Neuron (in vitro differentiated cells): ENCODE measurements around the gene PSMB10.

Experiments
- H2AFZ ChIP-seq: one replicate; pipeline ENCODE4 v1.6.1; 2013; ENCODE audit warnings: low read depth, mild to moderate bottlenecking, inconsistent platforms, low read length, moderate library complexity
- H3K27me3 ChIP-seq: one replicate; pipeline ENCODE4 v1.6.1; 2013; ENCODE audit warnings: low read length; ENCODE audit not compliant: insufficient read depth
- H3K36me3 ChIP-seq: one replicate; pipeline ENCODE4 v1.6.1; 2013; ENCODE audit warnings: low read length; ENCODE audit not compliant: insufficient read depth
- H3K4me1 ChIP-seq: one replicate; pipeline ENCODE4 v1.6.1; 2013; ENCODE audit warnings: low read length; ENCODE audit not compliant: insufficient read depth
- H3K4me3 ChIP-seq: 2 replicates; pipeline ENCODE4 v1.5.1; 2013; ENCODE audit warnings: mild to moderate bottlenecking, low read length, moderate library complexity
- H3K9me3 ChIP-seq: one replicate; pipeline ENCODE4 v1.6.1; 2013; ENCODE audit warnings: low read length

Gene PSMB10

GRCh38 chr16:67954421-67955196 is 18.0 kb upstream of the PSMB10 start:
- H2AFZ ChIP-seq, result no peak overlapping the region
- no peaks in the 10 kb centered on the region for H3K9me3 ChIP-seq
- no peaks in the 10 kb centered on the region for H3K27me3 ChIP-seq
- no peak overlapping the region for H3K4me3 ChIP-seq
- H3K4me1 ChIP-seq, result no peaks in the 10 kb centered on the region
- H3K36me3 ChIP-seq, result peaks cover 5% of the 10 kb centered on the region

- Histone ChIP-seq H3K4me3 (no peak overlapping the region), H3K27me3 (no peaks in the 10 kb centered on the region), H3K36me3 (peaks cover 5% of the 10 kb centered on the region), H3K9me3 (no peaks in the 10 kb centered on the region), H2AFZ (no peak overlapping the region), H3K4me1 (no peaks in the 10 kb centered on the region)
These were observed 17.2 kb upstream of the PSMB10 start for GRCh38 chr16:67953641-67954375.

- no peaks in the 10 kb centered on the region for H3K4me1 ChIP-seq
- no peaks in the 10 kb centered on the region for H3K9me3 ChIP-seq
- no peak overlapping the region for H2AFZ ChIP-seq
- H3K27me3 ChIP-seq, result no peaks in the 10 kb centered on the region
- peaks cover 16% of the 10 kb centered on the region for H3K36me3 ChIP-seq
- no peak overlapping the region for H3K4me3 ChIP-seq
These were observed 14.8 kb upstream of the PSMB10 start for GRCh38 chr16:67951485-67951884.

- H3K27me3 ChIP-seq, result no peaks in the 10 kb centered on the region
- H3K4me1 ChIP-seq, result no peaks in the 10 kb centered on the region
- no peaks in the 10 kb centered on the region for H3K9me3 ChIP-seq
- no peak overlapping the region for H2AFZ ChIP-seq
- H3K4me3 ChIP-seq, result no peak overlapping the region
- peaks cover 25% of the 10 kb centered on the region for H3K36me3 ChIP-seq
These were observed 13.7 kb upstream of the PSMB10 start for GRCh38 chr16:67950335-67950843.

GRCh38 chr16:67949645-67950044 is 13.0 kb upstream of the PSMB10 start:
- peaks cover 29% of the 10 kb centered on the region for H3K36me3 ChIP-seq
- no peaks in the 10 kb centered on the region for H3K27me3 ChIP-seq
- H3K9me3 ChIP-seq, result no peaks in the 10 kb centered on the region
- H3K4me1 ChIP-seq, result peaks cover 1% of the 10 kb centered on the region
- H3K4me3 ChIP-seq, result no peak overlapping the region
- no peak overlapping the region for H2AFZ ChIP-seq

GRCh38 chr16:67948015-67948414 is 11.4 kb upstream of the PSMB10 start:
- Histone ChIP-seq H3K36me3 (peaks cover 30% of the 10 kb centered on the region), H3K4me3 (no peak overlapping the region), H3K4me1 (peaks cover 14% of the 10 kb centered on the region), H3K9me3 (no peaks in the 10 kb centered on the region), H2AFZ (no peak overlapping the region), H3K27me3 (no peaks in the 10 kb centered on the region)

- Histone ChIP-seq H3K9me3 (no peaks in the 10 kb centered on the region), H3K4me1 (peaks cover 14% of the 10 kb centered on the region), H3K4me3 (no peak overlapping the region), H3K27me3 (no peaks in the 10 kb centered on the region), H3K36me3 (peaks cover 30% of the 10 kb centered on the region), H2AFZ (no peak overlapping the region)
These were observed 10.4 kb upstream of the PSMB10 start for GRCh38 chr16:67946966-67947558.

GRCh38 chr16:67946128-67946569 is 9.5 kb upstream of the PSMB10 start:
- Histone ChIP-seq H3K36me3 (peaks cover 28% of the 10 kb centered on the region), H2AFZ (no peak overlapping the region), H3K4me3 (no peak overlapping the region), H3K4me1 (peaks cover 14% of the 10 kb centered on the region), H3K9me3 (no peaks in the 10 kb centered on the region), H3K27me3 (no peaks in the 10 kb centered on the region)

- Histone ChIP-seq H2AFZ (no peak overlapping the region), H3K9me3 (no peaks in the 10 kb centered on the region), H3K36me3 (peaks cover 27% of the 10 kb centered on the region), H3K4me3 (no peak overlapping the region), H3K27me3 (no peaks in the 10 kb centered on the region), H3K4me1 (peaks cover 14% of the 10 kb centered on the region)
These were observed 8.8 kb upstream of the PSMB10 start for GRCh38 chr16:67945392-67945933.

- Histone ChIP-seq H3K36me3 (peaks cover 27% of the 10 kb centered on the region), H2AFZ (no peak overlapping the region), H3K4me3 (no peak overlapping the region), H3K9me3 (no peaks in the 10 kb centered on the region), H3K4me1 (peaks cover 14% of the 10 kb centered on the region), H3K27me3 (no peaks in the 10 kb centered on the region)
These were observed 8.2 kb upstream of the PSMB10 start for GRCh38 chr16:67944690-67945391.

GRCh38 chr16:67943619-67944504 is 7.2 kb upstream of the PSMB10 start, which contains the start of gene LCAT:
Gene LCAT (minus strand): TSS chr16:67944120. CDS start chr16:67944101, 19 bp downstream.
- Histone ChIP-seq H2AFZ (no peak within 1 kb of the TSS), H3K36me3 (peaks cover 27% of the 10 kb centered on the region), H3K9me3 (no peaks in the 10 kb centered on the region), H3K4me3 (no peak within 1 kb of the TSS), H3K4me1 (peaks cover 14% of the 10 kb centered on the region), H3K27me3 (no peaks in the 10 kb centered on the region)

- Histone ChIP-seq H2AFZ (no peak overlapping the region), H3K27me3 (no peaks in the 10 kb centered on the region), H3K4me1 (peaks cover 14% of the 10 kb centered on the region), H3K36me3 (peaks cover 25% of the 10 kb centered on the region), H3K4me3 (no peak overlapping the region), H3K9me3 (no peaks in the 10 kb centered on the region)
These were observed 6.6 kb upstream of the PSMB10 start for GRCh38 chr16:67943256-67943618.
